WTC11 (cell line): Measurements from ENCODE around the gene KIAA0232. TPM values are rescaled to one million over a fixed set of nuclear protein-coding genes. Genes with fewer than 3 reads are reported as not detected.

Source experiments
- ATAC-seq: fragments of 200-7000 bp; cut with Tn5 transposase; 2 replicates; pipeline ENCODE4 v1.10.0; 2021; ENCODE audit warnings: mild to moderate bottlenecking, moderate library complexity
- CTCF ChIA-PET: fragments of 300-600 bp; sonication (Branson Sonifier 250); formaldehyde crosslinking; loops from one replicate; lab custom pipeline; 2021; ENCODE audit warnings: antibody characterized with exemption; lab: Charles Lee
- POLR2A ChIA-PET: fragments of 350-600 bp; sonication (Branson Sonifier 250); formaldehyde crosslinking; loops from one replicate; lab custom pipeline; 2021; ENCODE audit warnings: antibody characterized with exemption; lab: Charles Lee
- DNase-seq: peaks from one replicate; pipeline ENCODE4 v3.0.0; 2021; ENCODE audit warnings: low spot score
- H3K27ac Mint-ChIP-seq: 2 replicates; pipeline ENCODE4 v1.8.0; 2021; ENCODE audit warnings: mixed read lengths
- H3K27me3 Mint-ChIP-seq: 2 replicates; pipeline ENCODE4 v1.8.0; 2021; ENCODE audit warnings: low read depth, mild to moderate bottlenecking, moderate library complexity, mixed read lengths
- H3K36me3 Mint-ChIP-seq: 2 replicates; pipeline ENCODE4 v1.8.0; 2021; ENCODE audit warnings: mixed read lengths
- H3K4me1 Mint-ChIP-seq: 2 replicates; pipeline ENCODE4 v1.8.0; 2022; ENCODE audit warnings: mixed read lengths
- H3K4me3 Mint-ChIP-seq: 2 replicates; pipeline ENCODE4 v1.8.0; 2021; ENCODE audit warnings: mild to moderate bottlenecking, moderate library complexity, mixed read lengths
- H3K9me3 Mint-ChIP-seq: 2 replicates; pipeline ENCODE4 v1.8.0; 2021; ENCODE audit warnings: mixed read lengths
- ARID4B ChIP-seq: sonication (generic); formaldehyde crosslinking; IDR thresholded peaks from 2 replicates; pipeline ENCODE4 v1.8.0; 2023; ENCODE audit warnings: missing genetic modification reagents, mild to moderate bottlenecking, borderline replicate concordance
- E2F4 ChIP-seq: sonication (generic); formaldehyde crosslinking; IDR thresholded peaks from 2 replicates; pipeline ENCODE4 v1.8.1; 2022; ENCODE audit warnings: low read depth, mild to moderate bottlenecking, moderate library complexity, missing genetic modification reagents, borderline replicate concordance
- ELF4 ChIP-seq: sonication (generic); formaldehyde crosslinking; IDR thresholded peaks from 2 replicates; pipeline ENCODE4 v1.8.1; 2022; ENCODE audit warnings: low read depth, mild to moderate bottlenecking, moderate library complexity, missing genetic modification reagents
- FOXK1 ChIP-seq: sonication (generic); formaldehyde crosslinking; IDR thresholded peaks from 2 replicates; pipeline ENCODE4 v1.8.0; 2022; ENCODE audit warnings: mild to moderate bottlenecking, moderate library complexity, missing genetic modification reagents
- KAT7 ChIP-seq: sonication (generic); formaldehyde crosslinking; IDR thresholded peaks from 2 replicates; pipeline ENCODE4 v1.8.1; 2023; ENCODE audit warnings: missing genetic modification reagents, mild to moderate bottlenecking, borderline replicate concordance
- MLX ChIP-seq: sonication (generic); formaldehyde crosslinking; IDR thresholded peaks from 2 replicates; pipeline ENCODE4 v1.8.1; 2023; ENCODE audit warnings: mild to moderate bottlenecking, missing genetic modification reagents, moderate library complexity
- NR1H2 ChIP-seq: sonication (generic); formaldehyde crosslinking; IDR thresholded peaks from 2 replicates; pipeline ENCODE4 v1.9.0; 2021; ENCODE audit warnings: mild to moderate bottlenecking, moderate library complexity, missing genetic modification reagents
- NR2C2 ChIP-seq: sonication (generic); formaldehyde crosslinking; IDR thresholded peaks from 2 replicates; pipeline ENCODE4 v1.8.0; 2022; ENCODE audit warnings: mild to moderate bottlenecking, missing genetic modification reagents
- TCF7 ChIP-seq: sonication (generic); formaldehyde crosslinking; IDR thresholded peaks from 2 replicates; pipeline ENCODE4 v1.8.0; 2022; ENCODE audit warnings: mild to moderate bottlenecking, low read depth, missing genetic modification reagents, moderate library complexity
- TEAD1 ChIP-seq: sonication (generic); formaldehyde crosslinking; IDR thresholded peaks from 2 replicates; pipeline ENCODE4 v1.8.0; 2022; ENCODE audit warnings: mild to moderate bottlenecking, missing genetic modification reagents
- ZNF121 ChIP-seq: sonication (generic); formaldehyde crosslinking; IDR thresholded peaks from 2 replicates; pipeline ENCODE4 v1.8.0; 2023; ENCODE audit warnings: missing genetic modification reagents
- ZNF219 ChIP-seq: sonication (generic); formaldehyde crosslinking; IDR thresholded peaks from 2 replicates; pipeline ENCODE4 v1.8.0; 2023; ENCODE audit warnings: missing genetic modification reagents, mild to moderate bottlenecking, borderline replicate concordance
- ZNF396 ChIP-seq: fragments of 250-450 bp; sonication (Bioruptor Pico); IDR thresholded peaks from 2 replicates; pipeline ENCODE4 v1.8.0; 2021; ENCODE audit warnings: mild to moderate bottlenecking, moderate library complexity, borderline replicate concordance
- ZNF423 ChIP-seq: fragments of 250-450 bp; sonication (Bioruptor Pico); IDR thresholded peaks from 2 replicates; pipeline ENCODE4 v2.1.2; 2022; ENCODE audit warnings: mild to moderate bottlenecking, moderate library complexity
- total RNA-seq: library from RNA; stranded (reverse); gene quantifications from 3 replicates; pipeline ENCODE4 v1.2.3, GENCODE V29; 2021
- TF ChIP-seq, protein P1 (sequence below): sonication (generic); formaldehyde crosslinking; conservative IDR thresholded peaks from 2 replicates; pipeline ENCODE4 v1.8.1; 2023; ENCODE audit warnings: mild to moderate bottlenecking, low read depth, missing genetic modification reagents, moderate library complexity
- TF ChIP-seq, protein P2 (sequence below): sonication (generic); formaldehyde crosslinking; conservative IDR thresholded peaks from 2 replicates; pipeline ENCODE4 v1.8.1; 2022; ENCODE audit warnings: mild to moderate bottlenecking, missing genetic modification reagents

KIAA0232 gene
- total RNA-seq, 1 experiment from 2014 or later, result 23.2 TPM

GRCh38 chr4:6773106-6773505 lies 9.4 kb upstream of the KIAA0232 start:
- CTCF ChIA-PET, result interaction anchor here (2.0 kb wide), 1 partner anchor 100 kb away, joined by 6 read pairs; no protein-coding TSS in a partner anchor
- TF ChIP-seq ZNF219 (no peak), ARID4B (CRISPR knock-in tag) (no peak), ZNF121 (CRISPR knock-in tag) (no peak), MLX (no peak), TEAD1 (CRISPR knock-in tag) (no peak), ZNF396 (CRISPR knock-in tag) (no peak), FOXK1 (no peak), KAT7 (CRISPR knock-in tag) (no peak), E2F4 (CRISPR knock-in tag) (no peak), ZNF423 (CRISPR knock-in tag) (no peak), NR2C2 (CRISPR knock-in tag) (no peak), NR1H2 (CRISPR knock-in tag) (no peak), ELF4 (CRISPR knock-in tag) (no peak), TCF7 (CRISPR knock-in tag) (no peak)
- TF ChIP-seq, protein P1, sequence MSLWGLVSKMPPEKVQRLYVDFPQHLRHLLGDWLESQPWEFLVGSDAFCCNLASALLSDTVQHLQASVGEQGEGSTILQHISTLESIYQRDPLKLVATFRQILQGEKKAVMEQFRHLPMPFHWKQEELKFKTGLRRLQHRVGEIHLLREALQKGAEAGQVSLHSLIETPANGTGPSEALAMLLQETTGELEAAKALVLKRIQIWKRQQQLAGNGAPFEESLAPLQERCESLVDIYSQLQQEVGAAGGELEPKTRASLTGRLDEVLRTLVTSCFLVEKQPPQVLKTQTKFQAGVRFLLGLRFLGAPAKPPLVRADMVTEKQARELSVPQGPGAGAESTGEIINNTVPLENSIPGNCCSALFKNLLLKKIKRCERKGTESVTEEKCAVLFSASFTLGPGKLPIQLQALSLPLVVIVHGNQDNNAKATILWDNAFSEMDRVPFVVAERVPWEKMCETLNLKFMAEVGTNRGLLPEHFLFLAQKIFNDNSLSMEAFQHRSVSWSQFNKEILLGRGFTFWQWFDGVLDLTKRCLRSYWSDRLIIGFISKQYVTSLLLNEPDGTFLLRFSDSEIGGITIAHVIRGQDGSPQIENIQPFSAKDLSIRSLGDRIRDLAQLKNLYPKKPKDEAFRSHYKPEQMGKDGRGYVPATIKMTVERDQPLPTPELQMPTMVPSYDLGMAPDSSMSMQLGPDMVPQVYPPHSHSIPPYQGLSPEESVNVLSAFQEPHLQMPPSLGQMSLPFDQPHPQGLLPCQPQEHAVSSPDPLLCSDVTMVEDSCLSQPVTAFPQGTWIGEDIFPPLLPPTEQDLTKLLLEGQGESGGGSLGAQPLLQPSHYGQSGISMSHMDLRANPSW (CRISPR knock-in tag), result no peak
- TF ChIP-seq, protein P2, sequence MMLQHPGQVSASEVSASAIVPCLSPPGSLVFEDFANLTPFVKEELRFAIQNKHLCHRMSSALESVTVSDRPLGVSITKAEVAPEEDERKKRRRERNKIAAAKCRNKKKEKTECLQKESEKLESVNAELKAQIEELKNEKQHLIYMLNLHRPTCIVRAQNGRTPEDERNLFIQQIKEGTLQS, result no peak
- no peaks in the 10 kb centered on the region for H3K36me3 Mint-ChIP-seq
- POLR2A ChIA-PET, result no interaction called here
- no peaks in the 10 kb centered on the region; the same call in 1 of the 2 replicates for H3K27me3 Mint-ChIP-seq
- DNase-seq, result no peak
- no peak overlapping the region for H3K4me3 Mint-ChIP-seq
- H3K27ac Mint-ChIP-seq, result no peak overlapping the region; the same call in 1 of the 2 replicates
- H3K9me3 Mint-ChIP-seq, result no peaks in the 10 kb centered on the region
- 0 out of 2 replicates have a peak, but pooled peaks cover 4% of the 10 kb centered on the region for H3K4me1 Mint-ChIP-seq
- ATAC-seq, result no peak
